ENCODE measurements around the gene SLC46A2. TPM values are rescaled to one million over a fixed set of nuclear protein-coding genes. Genes with fewer than 3 reads are reported as not detected.

The SLC46A2 gene
- polyA plus RNA-seq, 2 donors = 1.0 to 1.6 TPM

GRCh38 chr9:112854657-112855056, 36.0 kb downstream of the SLC46A2 start:
- Histone ChIP-seq H3K27me3 (ENCODE audit: control insufficient read depth in 1 of 2, insufficient read depth in 2 of 2, low read length in 2 of 2) (no peaks in the 10 kb centered on the region), H3K36me3 (ENCODE audit: control insufficient read depth in 2 of 2, insufficient read depth in 2 of 2, low read length in 1 of 2) (peaks cover 0 to 7% of the 10 kb centered on the region in 2 donors), H3K4me1 (ENCODE audit: control insufficient read depth in 2 of 2, insufficient read depth in 2 of 2, low read length in 1 of 2) (no peaks in the 10 kb centered on the region), H3K9me3 (ENCODE audit: control insufficient read depth in 2 of 2, insufficient read depth in 1 of 2, low read depth in 1 of 2, low read length in 1 of 2) (no peaks in the 10 kb centered on the region), H3K27ac (ENCODE audit: low read depth in 2 of 2, low read length in 1 of 2) (no peak overlapping the region), H3K4me3 (ENCODE audit: low read depth in 1 of 2, low read length in 2 of 2) (no peak overlapping the region)
- WGBS, 2 donors = 88 to 91% methylated on average over 10 of the region's 10 CpGs

GRCh38 chr9:112853882-112854585, 36.6 kb downstream of the SLC46A2 start:
- Histone ChIP-seq H3K27ac (ENCODE audit: low read depth in 2 of 2, low read length in 1 of 2) (no peak overlapping the region), H3K4me1 (ENCODE audit: control insufficient read depth in 2 of 2, insufficient read depth in 2 of 2, low read length in 1 of 2) (no peaks in the 10 kb centered on the region), H3K4me3 (ENCODE audit: low read depth in 1 of 2, low read length in 2 of 2) (no peak overlapping the region), H3K36me3 (ENCODE audit: control insufficient read depth in 2 of 2, insufficient read depth in 2 of 2, low read length in 1 of 2) (peaks cover 0 to 7% of the 10 kb centered on the region in 2 donors), H3K27me3 (ENCODE audit: control insufficient read depth in 1 of 2, insufficient read depth in 2 of 2, low read length in 2 of 2) (no peaks in the 10 kb centered on the region), H3K9me3 (ENCODE audit: control insufficient read depth in 2 of 2, insufficient read depth in 1 of 2, low read depth in 1 of 2, low read length in 1 of 2) (no peaks in the 10 kb centered on the region)
- WGBS, 2 donors = 82% methylated on average over 13 of the region's 13 CpGs

- whole genome bisulfite sequencing, 2 donors = 57 to 61% methylated on average over 13 of the region's 13 CpGs
- no peaks in the 10 kb centered on the region for H3K9me3 ChIP-seq (ENCODE audit: control insufficient read depth in 2 of 2, insufficient read depth in 1 of 2, low read depth in 1 of 2, low read length in 1 of 2)
- no peak overlapping the region for H3K27ac ChIP-seq (ENCODE audit: low read depth in 2 of 2, low read length in 1 of 2)
- peaks cover 0 to 7% of the 10 kb centered on the region in 2 donors for H3K36me3 ChIP-seq (ENCODE audit: control insufficient read depth in 2 of 2, insufficient read depth in 2 of 2, low read length in 1 of 2)
- no peak overlapping the region for H3K4me3 ChIP-seq (ENCODE audit: low read depth in 1 of 2, low read length in 2 of 2)
- peaks cover 0 to 2% of the 10 kb centered on the region in 2 donors for H3K4me1 ChIP-seq (ENCODE audit: control insufficient read depth in 2 of 2, insufficient read depth in 2 of 2, low read length in 1 of 2)
- no peaks in the 10 kb centered on the region for H3K27me3 ChIP-seq (ENCODE audit: control insufficient read depth in 1 of 2, insufficient read depth in 2 of 2, low read length in 2 of 2)
These were observed 37.8 kb downstream of the SLC46A2 start for GRCh38 chr9:112852741-112853504.

- peaks cover 0 to 2% of the 10 kb centered on the region in 2 donors for H3K4me1 ChIP-seq (ENCODE audit: control insufficient read depth in 2 of 2, insufficient read depth in 2 of 2, low read length in 1 of 2)
- H3K4me3 ChIP-seq (ENCODE audit: low read depth in 1 of 2, low read length in 2 of 2) = no peak overlapping the region
- no peaks in the 10 kb centered on the region for H3K27me3 ChIP-seq (ENCODE audit: control insufficient read depth in 1 of 2, insufficient read depth in 2 of 2, low read length in 2 of 2)
- 96 to 98% methylated on average over 6 of the region's 6 CpGs for WGBS, 2 donors
- H3K9me3 ChIP-seq (ENCODE audit: control insufficient read depth in 2 of 2, insufficient read depth in 1 of 2, low read depth in 1 of 2, low read length in 1 of 2) = no peaks in the 10 kb centered on the region
- H3K27ac ChIP-seq (ENCODE audit: low read depth in 2 of 2, low read length in 1 of 2) = no peak overlapping the region
- peaks cover 0 to 9% of the 10 kb centered on the region in 2 donors for H3K36me3 ChIP-seq (ENCODE audit: control insufficient read depth in 2 of 2, insufficient read depth in 2 of 2, low read length in 1 of 2)
These were observed 39.8 kb downstream of the SLC46A2 start for GRCh38 chr9:112850840-112851239.

- H3K27ac ChIP-seq (ENCODE audit: low read depth in 2 of 2, low read length in 1 of 2) = no peak overlapping the region
- 77 to 81% methylated on average over 6 of the region's 6 CpGs for WGBS, 2 donors
- peaks cover 0 to 7% of the 10 kb centered on the region in 2 donors for H3K36me3 ChIP-seq (ENCODE audit: control insufficient read depth in 2 of 2, insufficient read depth in 2 of 2, low read length in 1 of 2)
- no peaks in the 10 kb centered on the region for H3K9me3 ChIP-seq (ENCODE audit: control insufficient read depth in 2 of 2, insufficient read depth in 1 of 2, low read depth in 1 of 2, low read length in 1 of 2)
- H3K4me3 ChIP-seq (ENCODE audit: low read depth in 1 of 2, low read length in 2 of 2) = no peak overlapping the region
- H3K4me1 ChIP-seq (ENCODE audit: control insufficient read depth in 2 of 2, insufficient read depth in 2 of 2, low read length in 1 of 2) = peaks cover 0 to 2% of the 10 kb centered on the region in 2 donors
- H3K27me3 ChIP-seq (ENCODE audit: control insufficient read depth in 1 of 2, insufficient read depth in 2 of 2, low read length in 2 of 2) = no peaks in the 10 kb centered on the region
These were observed 41.2 kb downstream of the SLC46A2 start for GRCh38 chr9:112849363-112849922.

GRCh38 chr9:112848316-112849151, 42.1 kb downstream of the SLC46A2 start:
- peaks cover 0 to 2% of the 10 kb centered on the region in 2 donors for H3K36me3 ChIP-seq (ENCODE audit: control insufficient read depth in 2 of 2, insufficient read depth in 2 of 2, low read length in 1 of 2)
- peaks cover 0 to 2% of the 10 kb centered on the region in 2 donors for H3K4me1 ChIP-seq (ENCODE audit: control insufficient read depth in 2 of 2, insufficient read depth in 2 of 2, low read length in 1 of 2)
- no peaks in the 10 kb centered on the region for H3K9me3 ChIP-seq (ENCODE audit: control insufficient read depth in 2 of 2, insufficient read depth in 1 of 2, low read depth in 1 of 2, low read length in 1 of 2)
- 83 to 85% methylated on average over 13 of the region's 13 CpGs for WGBS, 2 donors
- no peaks in the 10 kb centered on the region for H3K27me3 ChIP-seq (ENCODE audit: control insufficient read depth in 1 of 2, insufficient read depth in 2 of 2, low read length in 2 of 2)
- H3K4me3 ChIP-seq (ENCODE audit: low read depth in 1 of 2, low read length in 2 of 2) = no peak overlapping the region
- no peak overlapping the region for H3K27ac ChIP-seq (ENCODE audit: low read depth in 2 of 2, low read length in 1 of 2)

GRCh38 chr9:112846528-112847488, 43.9 kb downstream of the SLC46A2 start:
- 69 to 72% methylated on average over 14 of the region's 14 CpGs for WGBS, 2 donors
- Histone ChIP-seq H3K9me3 (ENCODE audit: control insufficient read depth in 2 of 2, insufficient read depth in 1 of 2, low read depth in 1 of 2, low read length in 1 of 2) (no peaks in the 10 kb centered on the region), H3K27me3 (ENCODE audit: control insufficient read depth in 1 of 2, insufficient read depth in 2 of 2, low read length in 2 of 2) (no peaks in the 10 kb centered on the region), H3K4me3 (ENCODE audit: low read depth in 1 of 2, low read length in 2 of 2) (no peak overlapping the region), H3K4me1 (ENCODE audit: control insufficient read depth in 2 of 2, insufficient read depth in 2 of 2, low read length in 1 of 2) (peaks cover 0 to 2% of the 10 kb centered on the region in 2 donors), H3K36me3 (ENCODE audit: control insufficient read depth in 2 of 2, insufficient read depth in 2 of 2, low read length in 1 of 2) (peaks cover 0 to 2% of the 10 kb centered on the region in 2 donors), H3K27ac (ENCODE audit: low read depth in 2 of 2, low read length in 1 of 2) (no peak overlapping the region)

GRCh38 chr9:112844771-112845542, 45.7 kb downstream of the SLC46A2 start:
- Histone ChIP-seq H3K27ac (ENCODE audit: low read depth in 2 of 2, low read length in 1 of 2) (no peak overlapping the region), H3K4me3 (ENCODE audit: low read depth in 1 of 2, low read length in 2 of 2) (no peak overlapping the region), H3K36me3 (ENCODE audit: control insufficient read depth in 2 of 2, insufficient read depth in 2 of 2, low read length in 1 of 2) (peaks cover 0 to 2% of the 10 kb centered on the region in 2 donors), H3K9me3 (ENCODE audit: control insufficient read depth in 2 of 2, insufficient read depth in 1 of 2, low read depth in 1 of 2, low read length in 1 of 2) (no peaks in the 10 kb centered on the region), H3K4me1 (ENCODE audit: control insufficient read depth in 2 of 2, insufficient read depth in 2 of 2, low read length in 1 of 2) (peaks cover 0 to 2% of the 10 kb centered on the region in 2 donors), H3K27me3 (ENCODE audit: control insufficient read depth in 1 of 2, insufficient read depth in 2 of 2, low read length in 2 of 2) (no peaks in the 10 kb centered on the region)
- 31 to 32% methylated on average over 15 of the region's 15 CpGs for WGBS, 2 donors

All from esophagus (tissue), 2 donors.